HG03097 (cell line): ENCODE measurements around the gene TNFSF8.

Source experiments
- ATAC-seq: cut with Tn5 transposase; IDR thresholded peaks from one replicate; pipeline ENCODE4 v1.9.1; 2021; ENCODE audit not compliant: unreplicated experiment, low FRiP score

TNFSF8 gene

DNA sequence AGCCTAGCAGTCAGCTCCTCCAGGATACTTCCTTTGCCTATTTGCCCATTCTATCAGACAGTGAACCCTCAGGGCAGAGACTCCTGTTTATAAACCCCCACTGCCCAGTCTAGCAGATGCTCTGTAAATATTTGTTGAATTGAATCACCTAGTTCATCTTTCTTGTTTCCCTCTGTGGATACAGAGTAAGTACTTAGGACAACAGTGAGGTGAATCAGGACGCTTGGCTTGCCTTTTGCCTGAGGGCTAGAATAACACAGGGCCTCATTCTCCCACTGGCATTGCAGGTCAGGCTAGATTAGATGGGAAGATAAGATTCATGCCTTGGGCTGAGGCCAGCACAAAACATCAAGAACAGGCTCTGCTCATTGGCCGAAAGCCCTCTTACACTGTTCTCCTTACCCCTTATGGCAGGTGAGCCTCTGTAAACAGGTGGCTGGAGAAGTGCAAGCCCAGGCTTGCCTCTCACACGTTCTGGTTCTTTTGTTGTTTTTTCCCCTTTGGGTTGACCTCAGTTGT is 22.2 kb downstream of the TNFSF8 start:
- no peak for ATAC-seq

DNA sequence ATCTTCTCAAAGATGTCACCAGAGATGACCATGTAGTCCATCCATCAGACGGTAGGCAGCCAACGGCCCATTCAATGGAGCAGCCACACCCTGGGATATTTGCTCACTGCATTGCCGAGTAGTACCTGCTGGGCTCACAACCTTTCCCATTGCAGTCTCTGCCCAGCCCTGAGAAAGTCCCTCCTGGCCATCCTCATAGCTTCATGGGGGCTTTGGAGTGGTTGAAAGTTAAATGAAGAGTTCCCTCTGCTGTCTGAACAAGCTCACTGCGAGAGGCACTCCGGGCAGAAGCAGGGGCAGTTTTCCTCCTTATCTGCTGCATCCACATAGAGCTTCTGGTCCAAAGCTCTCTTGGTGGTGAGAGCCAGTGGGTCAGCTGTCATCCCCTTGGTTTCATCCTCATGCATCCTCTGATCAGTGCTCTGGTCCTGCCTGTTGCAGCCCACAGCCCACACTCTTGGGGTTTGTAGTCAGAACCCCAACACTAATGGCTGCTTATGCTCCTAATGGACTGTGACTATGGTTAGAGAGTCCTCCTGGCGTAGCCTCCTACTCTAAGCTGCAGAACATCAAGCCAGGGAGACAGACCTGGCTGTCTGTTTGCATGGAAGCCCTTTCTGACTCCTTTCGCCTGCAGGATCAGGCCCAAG is 23.3 kb downstream of the TNFSF8 start:
- no peak for ATAC-seq

DNA sequence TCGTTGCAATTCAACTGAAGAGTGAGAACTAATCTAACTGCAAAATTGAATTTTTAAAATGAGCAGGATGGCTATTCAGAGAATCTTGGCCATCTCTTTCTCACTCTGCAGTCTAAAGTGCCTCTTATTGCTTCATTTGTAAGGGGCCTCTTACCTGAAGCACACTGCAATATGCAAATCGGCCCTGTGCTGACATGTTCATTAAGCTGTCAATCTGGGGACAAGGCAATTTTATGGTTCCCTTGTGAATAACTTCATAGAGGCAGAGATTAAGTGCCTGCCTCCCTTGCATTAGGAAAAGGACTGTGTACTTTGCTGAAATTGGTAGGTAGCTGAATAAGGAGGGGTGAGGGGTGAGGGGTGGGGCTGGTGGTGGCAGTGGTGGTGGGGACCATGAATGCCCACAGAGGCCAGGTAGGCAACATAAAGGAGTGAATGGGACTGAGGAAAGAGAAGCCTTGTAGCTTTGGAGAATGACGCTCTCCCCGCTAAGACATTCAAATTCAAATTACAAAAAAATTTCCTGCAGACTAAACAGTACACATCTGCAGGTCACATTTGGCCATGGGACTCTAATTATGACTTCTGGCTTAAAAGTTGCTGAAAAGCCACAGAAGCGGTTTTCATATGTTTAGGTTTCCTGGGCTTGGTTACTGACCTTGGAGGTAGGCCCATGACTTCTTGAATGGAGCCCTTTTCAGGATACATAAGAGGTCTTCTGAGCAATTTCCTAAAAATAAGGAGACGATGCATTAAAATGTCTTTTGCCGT is 25.0 kb downstream of the TNFSF8 start:
- no peak for ATAC-seq

GRCh38 chr9:114902786-114903524 is 27.4 kb downstream of the TNFSF8 start:
- no peak for ATAC-seq

- no peak for ATAC-seq
These were observed 29.2 kb downstream of the TNFSF8 start for GRCh38 chr9:114900942-114901802.

DNA sequence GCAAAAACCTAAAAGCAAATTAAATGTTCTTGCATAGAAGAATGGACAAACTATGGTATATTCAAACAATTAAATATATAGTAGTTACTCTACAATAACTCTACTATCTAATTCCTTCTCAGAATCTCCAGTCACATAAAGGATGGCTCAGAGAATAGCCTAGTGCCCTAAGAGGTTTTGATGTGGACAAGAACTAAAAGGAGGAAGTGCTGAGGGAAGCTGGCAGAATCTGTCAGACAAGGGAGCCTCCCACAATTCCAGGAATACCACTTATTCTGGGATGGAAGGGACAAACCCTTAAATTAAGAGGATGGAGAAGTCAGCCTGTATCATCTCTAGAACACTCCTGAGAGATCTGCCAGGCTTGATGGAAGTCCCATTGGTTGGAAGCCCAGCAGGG is 30.4 kb downstream of the TNFSF8 start:
- ATAC-seq = no peak

DNA sequence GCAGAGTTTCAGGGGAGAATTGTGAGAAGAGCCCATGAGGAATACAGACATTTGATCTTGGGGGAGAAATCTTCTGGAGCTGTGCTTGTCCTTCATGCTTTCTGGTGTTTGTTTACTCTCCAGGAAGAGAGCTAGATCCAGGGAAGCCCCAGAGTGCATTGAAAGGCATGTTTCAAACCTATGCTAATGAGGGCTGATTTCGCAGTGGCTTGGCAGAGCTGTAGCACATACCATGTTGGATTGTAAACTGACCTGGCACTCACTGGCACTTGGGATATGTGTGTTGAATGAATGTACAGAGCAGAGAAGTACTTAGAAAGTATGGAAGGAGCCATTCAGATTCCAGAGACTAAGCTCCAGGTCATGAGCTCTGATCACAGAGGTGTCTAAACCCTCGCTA is 30.9 kb downstream of the TNFSF8 start:
- ATAC-seq = no peak

GRCh38 chr9:114898741-114899140 is 31.6 kb downstream of the TNFSF8 start:
- ATAC-seq = peak; percentile 54

- ATAC-seq = no peak
These were observed 33.2 kb downstream of the TNFSF8 start for GRCh38 chr9:114897196-114897595.

- ATAC-seq = no peak
These were observed 34.0 kb downstream of the TNFSF8 start for GRCh38 chr9:114896344-114896743.

DNA sequence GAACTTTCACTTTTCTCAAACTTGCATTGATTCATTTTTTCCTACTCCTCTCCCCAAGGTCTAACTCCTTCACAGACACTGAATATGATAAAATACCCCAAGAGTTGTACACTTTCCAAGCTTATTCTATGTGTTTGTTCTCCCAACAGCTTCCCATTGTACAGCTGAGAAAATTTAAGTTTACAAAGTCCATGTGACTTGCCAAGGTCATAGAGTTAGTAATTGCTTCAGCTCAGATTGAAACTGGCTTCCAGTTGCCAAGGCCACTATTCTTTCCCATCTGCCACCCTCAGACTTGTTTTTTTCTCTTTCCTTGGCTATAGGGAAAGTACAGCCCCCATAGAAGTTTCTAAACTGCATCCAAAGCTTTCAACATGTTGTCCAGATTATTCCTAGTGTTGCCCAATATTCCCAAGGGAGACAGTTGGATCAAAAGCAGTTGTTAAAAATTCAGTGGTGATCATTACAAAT is 34.8 kb downstream of the TNFSF8 start:
- ATAC-seq = no peak

DNA sequence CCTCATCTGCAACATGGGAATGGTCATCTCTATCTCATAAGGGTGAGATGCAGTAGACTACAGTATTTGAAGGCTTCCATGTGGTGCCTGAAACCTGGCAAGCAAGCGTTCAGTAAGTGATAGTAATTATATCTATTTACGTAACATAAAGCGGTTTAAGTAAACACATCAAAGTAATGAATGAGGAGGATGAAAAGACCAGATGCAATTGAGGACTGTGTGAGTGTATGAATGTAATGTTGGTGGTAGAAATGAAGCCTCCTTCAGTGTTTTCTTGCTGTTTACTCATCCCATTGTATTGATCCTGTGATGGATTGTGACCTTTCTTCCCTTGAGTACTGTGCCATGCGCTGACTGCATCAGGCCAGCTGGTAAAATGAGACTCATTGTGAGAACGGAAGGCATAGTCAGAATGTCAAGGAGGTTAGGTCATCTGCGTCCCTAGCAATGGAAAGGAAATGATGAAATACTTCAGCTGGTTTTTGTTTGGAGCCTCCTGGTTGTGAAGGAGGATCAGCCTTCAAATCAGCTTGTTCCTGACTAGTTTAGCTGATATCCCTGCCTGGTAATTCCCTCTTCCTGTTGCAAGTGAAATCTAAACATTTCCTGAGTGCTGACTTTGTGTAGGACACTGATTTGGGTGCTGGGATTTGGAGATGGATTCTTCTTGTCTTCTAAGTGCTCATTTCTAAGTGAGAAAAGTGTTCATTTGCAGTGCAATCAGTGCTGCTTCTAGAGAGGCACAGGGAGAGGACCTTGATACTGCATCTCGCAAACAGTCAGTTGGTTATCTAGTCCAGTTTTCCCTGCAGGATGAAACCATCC is 35.6 kb downstream of the TNFSF8 start:
- no peak for ATAC-seq

DNA sequence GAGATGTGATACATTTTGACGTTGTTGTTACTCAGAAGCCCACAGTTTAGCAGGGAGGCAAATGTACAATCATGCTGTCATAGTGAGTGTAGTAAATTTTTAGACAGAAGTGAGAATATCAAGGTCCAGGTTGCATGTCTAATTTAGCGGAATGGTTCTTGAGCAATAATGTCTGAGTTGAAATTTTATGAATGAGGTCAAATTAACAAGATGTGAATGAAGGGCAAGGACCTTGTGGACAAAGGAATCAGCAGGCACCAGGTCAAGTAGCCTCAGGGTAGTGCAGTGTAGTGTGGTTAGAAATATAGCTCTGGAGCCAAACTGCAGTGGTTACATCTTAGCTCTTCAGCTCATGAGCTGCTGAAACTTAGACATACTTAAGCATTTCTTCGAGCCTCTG is 36.2 kb downstream of the TNFSF8 start:
- ATAC-seq = no peak

- ATAC-seq = no peak
These were observed 37.0 kb downstream of the TNFSF8 start for GRCh38 chr9:114893221-114894010.

- no peak for ATAC-seq
These were observed 40.6 kb downstream of the TNFSF8 start for GRCh38 chr9:114889802-114890224.

GRCh38 chr9:114888607-114889006 is 41.8 kb downstream of the TNFSF8 start:
- no peak for ATAC-seq

- no peak for ATAC-seq
These were observed 42.4 kb downstream of the TNFSF8 start for GRCh38 chr9:114887963-114888362.

GRCh38 chr9:114884787-114885452 is 45.5 kb downstream of the TNFSF8 start:
- no peak for ATAC-seq
